AG09309 (cell line): ENCODE data around the gene SMG7.

ENCODE experiments used
- DNase-seq: peaks from one replicate; pipeline ENCODE4 v3.0.0-alpha.2; 2010; ENCODE audit warnings: low read depth
- H3K4me3 ChIP-seq: 2 replicates; pipeline ENCODE4 v1.5.1; 2011; ENCODE audit warnings: mild to moderate bottlenecking, low read depth, low read length, moderate library complexity; ENCODE audit not compliant: control insufficient read depth
- CTCF ChIP-seq: IDR thresholded peaks from 2 replicates; pipeline ENCODE4 v1.5.1; 2011; ENCODE audit warnings: mild to moderate bottlenecking, low read depth, low read length, inconsistent platforms; ENCODE audit not compliant: insufficient read depth, control insufficient read depth; ENCODE audit errors: missing control alignments

The SMG7 gene

GRCh38 chr1:183473217-183473536 is 878 bp downstream of the SMG7 start:
- TF ChIP-seq CTCF: no peak
- no peak for DNase-seq
- peak overlapping the region; percentile 98 for H3K4me3 ChIP-seq

GRCh38 chr1:183476081-183476480 is 3.8 kb downstream of the SMG7 start:
- TF ChIP-seq CTCF: no peak
- no peak overlapping the region for H3K4me3 ChIP-seq
- no peak for DNase-seq

- TF ChIP-seq CTCF: no peak
- no peak overlapping the region for H3K4me3 ChIP-seq
- DNase-seq: no peak
These were observed 5.9 kb downstream of the SMG7 start for GRCh38 chr1:183477986-183478781.

- DNase-seq: no peak
- no peak for TF ChIP-seq CTCF
- no peak overlapping the region for H3K4me3 ChIP-seq
These were observed 8.7 kb downstream of the SMG7 start for GRCh38 chr1:183480971-183481441.

GRCh38 chr1:183483224-183483623 is 10.9 kb downstream of the SMG7 start:
- no peak overlapping the region for H3K4me3 ChIP-seq
- no peak for DNase-seq

GRCh38 chr1:183484254-183484653 is 12.0 kb downstream of the SMG7 start:
- DNase-seq: no peak

More at GRCh38 chr1:183483224-183483623, 10.9 kb downstream of the SMG7 start:
- no peak for TF ChIP-seq CTCF

More at GRCh38 chr1:183484254-183484653, 12.0 kb downstream of the SMG7 start:
- H3K4me3 ChIP-seq: no peak overlapping the region
- no peak for TF ChIP-seq CTCF
